ENCODE measurements around the gene SAMD4A.

DNA sequence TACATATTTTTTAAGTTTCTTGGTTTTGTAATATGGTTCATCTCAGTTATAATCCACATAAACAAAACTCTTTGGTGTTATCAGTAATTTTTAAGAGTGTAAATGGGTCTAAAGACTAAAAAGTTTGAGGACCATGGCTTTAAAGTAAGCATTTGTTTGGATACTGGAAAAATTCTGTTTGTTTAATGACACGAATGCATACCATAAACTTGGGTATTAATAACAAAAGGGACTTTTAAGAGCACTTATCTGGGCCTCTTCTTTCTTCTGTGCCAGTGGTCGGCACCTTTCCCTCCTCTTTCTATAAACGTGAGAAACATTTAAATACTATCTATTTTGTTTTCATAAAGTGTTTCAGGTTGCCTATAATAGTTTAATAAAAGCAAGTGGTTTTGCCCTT lies 47.4 kb downstream of the SAMD4A start:
- TF ChIP-seq EZH2phosphoT487 (IDR thresholded peaks at IDR 0.05; ENCODE audit: insufficient read depth, low read depth) (no peak), EZH2 (IDR thresholded peaks at IDR 0.05; ENCODE audit: insufficient read depth, poor library complexity, severe bottlenecking) (no peak)
